Measurements from ENCODE around the gene SSRP1. TPM values are rescaled to one million over a fixed set of nuclear protein-coding genes. Genes with fewer than 3 reads are reported as not detected.
A peak's percentile ranks its signal among the peaks of the same experiment; 100 is the strongest.

Gene SSRP1
- total and polyA plus RNA-seq, 9 of the 15 experiments (the other 6 are each of a cell fraction or from before 2014, with no cell fraction given) = 91.1 to 416 (median 245) TPM

GRCh38 chr11:57315491-57315890 is 20.2 kb downstream of the SSRP1 start:
- H3K4me3 ChIP-seq = no peak overlapping the region
- peaks cover 9% of the 10 kb centered on the region; the same call in 2 of the 3 replicates for H3K79me2 ChIP-seq (ENCODE audit: control insufficient read depth, insufficient read depth, low read length)
- ATAC-seq (no peak), DNase-seq (ENCODE audit: extremely low read depth in 1 of 4, low spot score in 3 of 4) (peak in 3 of 4 experiments; percentile 40 to 52 (median 45)), FAIRE-seq (no peak)
- no peaks in the 10 kb centered on the region for H3K27me3 ChIP-seq (ENCODE audit: control insufficient read depth in 2 of 2, insufficient read depth in 2 of 2, low read length in 2 of 2)
- intact Hi-C loops (cut with micrococcal nuclease) = no loop called here
- H2AFZ ChIP-seq (ENCODE audit: low read depth, low read length) = no peak overlapping the region
- ChIA-PET CTCF (ENCODE audit: low intra/inter-chr PET ratio) (no interaction called here), POLR2A (interaction anchor here (0.5 to 1.3 kb wide), 8 partner anchors 8 to 1190 kb away, joined by 3 to 5 read pairs (median 3); no protein-coding TSS in a partner anchor)
- no peak overlapping the region for H3K27ac ChIP-seq (ENCODE audit: extremely low read depth, low read depth, low read length)
- H3K4me2 ChIP-seq (ENCODE audit: insufficient read depth, low read length) = no peak overlapping the region
- peaks cover 25 to 45% of the 10 kb centered on the region in 2 experiments for H3K4me1 ChIP-seq (replicated peaks in 1 of 2; ENCODE audit: control insufficient read depth in 2 of 2, insufficient read depth in 2 of 2, low read length in 2 of 2)
- H3K36me3 ChIP-seq (ENCODE audit: control insufficient read depth, insufficient read depth, low read length) = peaks cover 88% of the 10 kb centered on the region
- in situ Hi-C loops (cut with MboI) = no loop called here
- H4K20me1 ChIP-seq (replicated peaks; ENCODE audit: control insufficient read depth, insufficient read depth, low read length) = peaks cover 14% of the 10 kb centered on the region
- WGBS (ENCODE audit: insufficient coverage, low coverage, missing lambda C conversion rate) = 24% methylated on average over 6 of the region's 8 CpGs
- peak; percentile 21; the same call in 1 of the 2 replicates for TF ChIP-seq DPF2 (IDR thresholded peaks at IDR 0.05)
- 0 out of 2 replicates have a peak, but pooled peaks have one; percentile 30 for TF ChIP-seq ZBTB7A (IDR thresholded peaks at IDR 0.05; ENCODE audit: borderline replicate concordance, control insufficient read depth, low read depth, low read length)
- peak; percentile 36; the same call in 1 of the 2 replicates for TF ChIP-seq TFAP4 (CRISPR knock-in tag; IDR thresholded peaks at IDR 0.05; ENCODE audit: borderline replicate concordance)
- peak; percentile 23; the same call in 1 of the 2 replicates for TF ChIP-seq HBP1 (CRISPR knock-in tag; IDR thresholded peaks at IDR 0.05)
- TF ChIP-seq NFIC (IDR thresholded peaks at IDR 0.05) = no peak
- TF ChIP-seq VEZF1 (CRISPR knock-in tag; IDR thresholded peaks at IDR 0.05) = peak; percentile 43; the same call in 1 of the 2 replicates
- TF ChIP-seq ERF (CRISPR knock-in tag; IDR thresholded peaks at IDR 0.05) = no peak
- H3K9ac ChIP-seq (ENCODE audit: insufficient read depth in 1 of 2, low read depth in 2 of 2, low read length in 2 of 2) = peak overlapping the region in 1 of 2 experiments; percentile 49; a peak in 1 of 4 replicates
- H3K9me3 ChIP-seq (replicated peaks; ENCODE audit: control insufficient read depth, insufficient read depth, low read depth, low read length) = no peaks in the 10 kb centered on the region
- H3K9me1 ChIP-seq (ENCODE audit: control insufficient read depth, insufficient read depth, low read length) = peaks cover 6% of the 10 kb centered on the region
- BruUV-seq (replicated peaks) = no TSS peak

Measured in K562 (cell line).